Stimulated activated naive B cell treated with anti-CD40 and anti-IgM and Interleukin-4, amounts not matched to agents 10 μg/mL and 1 μg/mL and 100 μg/mL, for 72 hours (primary cell): ENCODE results near the gene RERE.
"Not testable (repeated sequence)": the region's sequence is repeated elsewhere in the genome, so short reads cannot be mapped to it uniquely, and the experiment has no call there.

Source experiments
- ATAC-seq, 2 donors: fragments of 150-1000 bp; cut with Tn5 transposase; replicated peaks; 2 replicates each; pipeline ENCODE4 v1.10.0; 2021; ENCODE audit warnings: moderate library complexity in 1 of 2
- DNase-seq: peaks from one replicate; pipeline ENCODE4 v3.0.0; 2021
- H3K27ac Mint-ChIP-seq: one replicate; pipeline ENCODE4 v1.8.0; 2022; ENCODE audit warnings: mild to moderate bottlenecking, mixed read lengths
- H3K27me3 Mint-ChIP-seq, 2 donors: one replicate each; pipeline ENCODE4 v1.8.0; 2022; ENCODE audit warnings: mixed read lengths in 2 of 2
- H3K36me3 Mint-ChIP-seq, 2 donors: one replicate each; pipeline ENCODE4 v1.8.0; 2022; ENCODE audit warnings: mixed read lengths in 2 of 2, mild to moderate bottlenecking in 1 of 2
- H3K4me1 Mint-ChIP-seq, 2 donors: one replicate each; pipeline ENCODE4 v1.8.0; 2022; ENCODE audit warnings: mixed read lengths in 2 of 2, mild to moderate bottlenecking in 1 of 2
- H3K4me3 Mint-ChIP-seq, 2 donors: one replicate each; pipeline ENCODE4 v1.8.0; 2022; ENCODE audit warnings: mild to moderate bottlenecking in 2 of 2, mixed read lengths in 2 of 2, moderate library complexity in 1 of 2
- H3K9me3 Mint-ChIP-seq, 2 donors: one replicate each; pipeline ENCODE4 v1.8.0; 2022; ENCODE audit warnings: mixed read lengths in 2 of 2, mild to moderate bottlenecking in 1 of 2

The RERE gene

DNA sequence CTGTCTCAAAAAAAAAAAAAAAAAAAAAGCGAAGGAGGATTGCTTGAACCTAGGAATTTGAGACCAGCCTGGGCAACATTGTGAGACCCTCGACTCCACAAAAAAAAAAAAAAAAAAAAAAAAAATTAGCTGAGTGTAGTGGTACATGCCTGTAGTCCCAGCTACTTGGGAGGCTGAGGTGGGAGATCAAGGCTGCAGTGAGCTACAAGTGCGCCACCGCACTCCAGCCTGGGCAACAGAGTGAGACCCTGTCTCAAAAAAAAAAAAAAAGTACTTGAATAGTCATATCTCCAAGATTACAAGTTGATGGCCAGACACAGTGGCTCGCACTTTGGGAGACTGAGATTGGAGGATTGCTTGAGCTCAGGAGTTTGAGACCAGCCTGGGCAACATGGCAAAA is 33.6 kb upstream of the RERE start:
- H3K4me3 Mint-ChIP-seq = no peak overlapping the region
- H3K36me3 Mint-ChIP-seq = peaks cover under 1 to 6% of the 10 kb centered on the region in 2 donors
- no peak for DNase-seq
- H3K27me3 Mint-ChIP-seq = peaks cover 0 to 6% of the 10 kb centered on the region in 2 donors
- no peak for ATAC-seq
- H3K27ac Mint-ChIP-seq = no peak overlapping the region
- H3K4me1 Mint-ChIP-seq = peaks cover 3 to 11% of the 10 kb centered on the region in 2 donors
- no peaks in the 10 kb centered on the region for H3K9me3 Mint-ChIP-seq

DNA sequence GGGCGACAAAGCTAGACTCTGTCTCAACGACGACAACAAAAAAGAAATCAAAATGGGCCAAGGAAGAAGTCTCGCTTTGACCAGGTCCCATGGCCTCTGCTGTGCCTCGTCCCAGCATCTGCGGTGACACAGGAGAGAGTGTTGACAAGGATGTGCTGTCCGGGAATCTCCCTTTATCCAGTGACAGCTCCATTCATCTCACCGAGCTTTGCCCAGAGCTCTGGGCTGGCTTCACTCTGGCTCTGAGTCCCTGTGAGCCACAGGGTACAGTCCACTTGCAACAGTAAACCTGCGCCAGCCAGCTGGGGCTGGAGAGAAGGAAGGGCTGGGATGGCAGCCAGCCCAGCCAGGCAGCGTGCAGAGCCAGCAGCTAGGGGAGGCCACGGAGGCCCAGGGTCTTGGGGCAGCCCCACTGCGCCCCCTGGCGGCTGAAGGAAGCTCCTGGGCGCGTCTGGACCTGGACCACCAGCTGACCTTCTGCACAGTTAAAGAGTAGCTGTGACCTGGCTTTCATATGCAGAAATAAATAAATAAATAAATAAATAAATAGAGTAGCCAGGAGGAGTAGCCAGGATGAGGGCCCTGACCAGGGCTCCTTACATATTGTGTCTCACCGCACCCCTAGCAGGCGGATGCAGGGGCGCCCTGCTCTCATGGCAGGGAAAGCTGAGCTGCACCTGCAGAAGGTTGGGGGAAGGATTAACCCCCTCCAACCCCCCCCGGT is 31.4 kb upstream of the RERE start:
- peaks cover 3 to 11% of the 10 kb centered on the region in 2 donors for H3K4me1 Mint-ChIP-seq
- no peaks in the 10 kb centered on the region for H3K9me3 Mint-ChIP-seq
- ATAC-seq = peak; percentile 96 to 99
- H3K36me3 Mint-ChIP-seq = peaks cover 0 to 4% of the 10 kb centered on the region in 2 donors
- H3K27ac Mint-ChIP-seq = no peak overlapping the region
- DNase-seq = peak; percentile 63
- peaks cover 5 to 7% of the 10 kb centered on the region in 2 donors for H3K27me3 Mint-ChIP-seq
- no peak overlapping the region for H3K4me3 Mint-ChIP-seq

DNA sequence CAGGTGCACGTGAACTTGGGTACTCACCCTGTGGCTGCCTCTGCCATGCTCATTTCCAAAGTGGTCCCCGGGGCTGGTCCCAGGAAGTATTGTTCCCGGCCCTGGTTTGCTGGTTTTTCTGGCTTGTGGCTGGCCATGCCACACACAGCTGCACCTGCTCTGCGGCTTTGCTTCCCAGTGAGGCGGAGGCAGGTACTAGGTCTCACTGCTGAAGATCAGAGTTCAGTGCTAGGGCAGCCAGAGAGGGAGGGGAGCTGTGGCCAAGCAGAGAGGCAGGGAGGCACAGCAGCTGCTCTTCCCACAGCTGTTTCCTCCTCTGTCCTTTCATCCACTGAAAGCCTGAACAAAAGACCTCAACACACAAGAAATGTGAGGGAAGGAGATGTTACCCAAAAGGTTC is 30.6 kb upstream of the RERE start:
- DNase-seq (no peak), ATAC-seq (no peak)
- peaks cover 5 to 11% of the 10 kb centered on the region in 2 donors for H3K27me3 Mint-ChIP-seq

DNA sequence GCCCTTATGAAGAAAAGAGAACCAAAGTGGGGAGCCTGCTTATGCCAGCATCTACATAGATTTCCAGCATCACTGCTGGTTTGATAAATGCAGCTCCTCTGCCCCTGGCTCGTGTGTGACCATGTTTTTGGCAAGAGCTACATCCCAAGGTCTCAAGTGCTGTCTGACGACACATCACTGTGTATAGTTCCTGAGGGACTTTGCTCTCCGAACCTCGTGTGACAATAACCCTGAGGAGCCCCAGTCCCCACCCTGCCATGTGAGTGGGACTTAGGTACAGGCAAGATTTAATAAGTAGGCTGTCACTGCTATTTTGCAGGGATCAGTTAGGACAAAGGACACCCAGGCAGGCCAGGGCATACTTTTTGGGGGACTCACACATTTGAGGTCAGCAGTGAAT is 28.8 kb upstream of the RERE start:
- H3K9me3 Mint-ChIP-seq = no peaks in the 10 kb centered on the region
- ATAC-seq = no peak
- H3K36me3 Mint-ChIP-seq = peaks cover 0 to 4% of the 10 kb centered on the region in 2 donors
- no peak overlapping the region for H3K4me3 Mint-ChIP-seq
- H3K27me3 Mint-ChIP-seq = peaks cover 5 to 11% of the 10 kb centered on the region in 2 donors
- no peak for DNase-seq
- peaks cover 3 to 11% of the 10 kb centered on the region in 2 donors for H3K4me1 Mint-ChIP-seq
- H3K27ac Mint-ChIP-seq = no peak overlapping the region

More for the DNA sequence above, 30.6 kb upstream of the RERE start:
- peaks cover 3 to 11% of the 10 kb centered on the region in 2 donors for H3K4me1 Mint-ChIP-seq
- H3K4me3 Mint-ChIP-seq = no peak overlapping the region
- H3K9me3 Mint-ChIP-seq = no peaks in the 10 kb centered on the region
- H3K36me3 Mint-ChIP-seq = peaks cover 0 to 4% of the 10 kb centered on the region in 2 donors
- H3K27ac Mint-ChIP-seq = no peak overlapping the region

DNA sequence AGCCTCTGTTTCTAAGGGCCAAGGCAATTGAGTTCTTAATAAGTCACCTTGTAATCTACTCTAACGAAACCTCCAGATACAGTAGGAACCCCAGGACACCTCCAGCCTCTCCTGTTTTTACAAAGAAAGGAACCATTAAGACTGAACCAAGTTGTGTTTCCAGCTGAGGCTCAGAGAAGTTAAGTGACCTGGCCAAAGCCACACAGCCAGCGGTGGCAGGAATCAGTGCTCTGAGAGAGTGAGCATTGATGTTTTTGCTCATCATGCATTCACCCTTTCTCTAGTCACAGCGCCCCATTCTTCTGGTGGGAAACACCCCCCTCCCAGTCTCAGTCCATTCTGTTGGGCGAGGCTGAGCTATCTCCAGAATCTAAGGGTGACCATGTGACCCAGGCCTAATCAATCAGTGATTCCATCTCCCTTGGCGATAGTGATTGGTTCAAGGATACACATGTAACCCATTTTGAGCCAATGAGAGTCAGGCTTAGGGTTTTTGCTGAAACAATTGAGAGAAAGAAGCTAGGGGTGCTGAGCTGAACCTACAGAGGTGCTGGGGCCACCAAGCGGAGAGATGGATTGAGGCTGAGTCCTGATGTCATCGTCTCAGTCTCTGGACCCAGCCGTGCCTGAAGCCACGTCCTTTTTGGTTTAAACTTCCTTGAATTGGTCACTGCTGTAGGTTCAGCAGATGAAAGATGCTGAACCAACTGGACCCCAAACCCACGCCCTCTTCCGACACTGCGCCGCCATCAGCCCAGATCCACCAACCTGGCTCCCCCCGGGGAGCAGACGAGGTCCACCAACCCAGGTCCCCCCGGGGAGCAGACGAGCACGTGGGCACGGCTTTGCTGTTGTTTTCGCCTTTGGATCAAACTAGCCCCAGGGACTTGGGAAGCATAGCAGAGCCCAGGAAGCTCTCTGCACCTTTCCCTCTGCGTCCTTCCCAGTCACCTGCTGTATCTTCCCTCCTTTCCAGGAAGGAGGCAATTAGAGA is 28.0 kb upstream of the RERE start:
- peaks cover 5 to 11% of the 10 kb centered on the region in 2 donors for H3K27me3 Mint-ChIP-seq
- no peak for ATAC-seq
- H3K9me3 Mint-ChIP-seq = peaks cover 2 to 3% of the 10 kb centered on the region in 2 donors
- peaks cover 3 to 13% of the 10 kb centered on the region in 2 donors for H3K4me1 Mint-ChIP-seq
- H3K36me3 Mint-ChIP-seq = peaks cover 1 to 6% of the 10 kb centered on the region in 2 donors
- no peak for DNase-seq
- H3K4me3 Mint-ChIP-seq = no peak overlapping the region
- no peak overlapping the region for H3K27ac Mint-ChIP-seq

DNA sequence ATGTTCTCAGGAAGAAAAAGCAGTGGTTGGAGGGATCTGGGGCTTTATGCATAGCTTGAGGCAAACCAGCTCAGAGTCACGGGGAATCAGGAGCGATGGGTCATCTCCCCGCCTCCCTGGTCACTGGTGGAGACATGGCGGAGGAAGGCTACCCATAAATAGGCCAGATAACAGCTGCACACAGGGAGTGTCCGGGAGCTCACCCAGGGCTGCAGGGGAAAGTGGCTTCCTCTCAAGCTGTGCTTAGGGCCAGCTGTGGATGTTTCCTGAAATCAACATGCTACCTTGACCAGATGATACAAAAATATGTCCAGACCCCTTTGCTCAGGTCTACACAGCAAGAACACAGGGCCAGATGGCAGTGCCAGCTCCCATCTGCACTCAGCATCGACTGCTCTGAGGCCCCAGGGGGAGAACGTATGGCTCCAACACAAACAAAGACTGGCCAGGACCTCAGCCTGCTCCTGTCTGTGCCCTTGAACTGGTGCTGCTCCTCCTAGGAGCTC is 27.1 kb upstream of the RERE start:
- no peak for DNase-seq
- peaks cover 7 to 21% of the 10 kb centered on the region in 2 donors for H3K4me1 Mint-ChIP-seq
- H3K9me3 Mint-ChIP-seq = peaks cover 10 to 11% of the 10 kb centered on the region in 2 donors
- no peak overlapping the region for H3K4me3 Mint-ChIP-seq
- H3K27me3 Mint-ChIP-seq = peaks cover 5 to 11% of the 10 kb centered on the region in 2 donors
- no peak for ATAC-seq
- H3K27ac Mint-ChIP-seq = no peak overlapping the region
- H3K36me3 Mint-ChIP-seq = peaks cover 3 to 14% of the 10 kb centered on the region in 2 donors

DNA sequence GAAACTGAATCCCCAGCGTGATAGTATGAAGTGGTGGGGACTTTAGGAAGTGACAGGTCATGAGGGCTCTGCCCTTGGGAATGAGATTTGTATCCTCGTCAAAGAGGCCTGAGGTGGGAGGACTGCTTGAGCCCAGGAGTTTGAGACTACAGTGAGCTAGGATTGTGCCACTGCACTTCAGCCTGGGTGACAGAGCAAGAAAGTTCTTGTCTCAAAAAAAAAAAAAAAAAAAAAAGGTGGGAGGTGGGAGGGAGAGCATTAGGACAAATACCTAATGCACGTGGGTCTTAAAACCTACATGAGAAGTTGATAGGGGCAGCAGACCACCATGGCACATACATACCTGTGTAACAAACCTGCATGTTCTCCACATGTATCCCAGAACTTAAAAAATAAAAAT is 24.0 kb upstream of the RERE start:
- peaks cover 3 to 10% of the 10 kb centered on the region in 2 donors for H3K36me3 Mint-ChIP-seq

DNA sequence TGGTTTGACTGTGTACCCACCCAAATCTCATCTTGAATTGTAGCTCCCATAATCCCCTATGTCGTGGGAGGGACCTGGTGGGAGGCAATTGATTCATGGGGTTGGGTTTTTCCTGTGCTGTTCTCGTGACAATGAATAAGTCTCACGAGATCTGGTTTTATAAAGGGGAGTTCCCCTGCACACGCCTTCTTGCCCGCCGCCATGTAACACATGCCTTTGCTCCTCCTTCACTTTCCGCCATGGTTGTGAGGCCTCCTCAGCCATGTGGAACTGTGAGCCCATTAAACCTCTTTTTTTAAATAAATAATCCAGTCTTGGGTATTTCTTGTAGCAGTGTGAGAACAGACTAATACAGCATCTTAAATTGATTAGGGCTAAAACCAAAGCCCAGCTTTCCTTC is 22.6 kb upstream of the RERE start:
- peaks cover 3 to 9% of the 10 kb centered on the region in 2 donors for H3K4me1 Mint-ChIP-seq
- H3K4me3 Mint-ChIP-seq = no peak overlapping the region
- DNase-seq (no peak), ATAC-seq (no peak)
- H3K36me3 Mint-ChIP-seq = peaks cover 3 to 10% of the 10 kb centered on the region in 2 donors
- peak overlapping the region; percentile 61 for H3K27ac Mint-ChIP-seq
- H3K9me3 Mint-ChIP-seq = peaks cover 10 to 12% of the 10 kb centered on the region in 2 donors
- H3K27me3 Mint-ChIP-seq = peaks cover 5% of the 10 kb centered on the region in 2 donors

More for the DNA sequence above, 24.0 kb upstream of the RERE start:
- Mint-ChIP-seq H3K4me1 (peaks cover 3 to 9% of the 10 kb centered on the region in 2 donors), H3K9me3 (peaks cover 10 to 12% of the 10 kb centered on the region in 2 donors), H3K27me3 (peaks cover 5% of the 10 kb centered on the region in 2 donors), H3K27ac (no peak overlapping the region), H3K4me3 (no peak overlapping the region)
- no peak for ATAC-seq
- no peak for DNase-seq

DNA sequence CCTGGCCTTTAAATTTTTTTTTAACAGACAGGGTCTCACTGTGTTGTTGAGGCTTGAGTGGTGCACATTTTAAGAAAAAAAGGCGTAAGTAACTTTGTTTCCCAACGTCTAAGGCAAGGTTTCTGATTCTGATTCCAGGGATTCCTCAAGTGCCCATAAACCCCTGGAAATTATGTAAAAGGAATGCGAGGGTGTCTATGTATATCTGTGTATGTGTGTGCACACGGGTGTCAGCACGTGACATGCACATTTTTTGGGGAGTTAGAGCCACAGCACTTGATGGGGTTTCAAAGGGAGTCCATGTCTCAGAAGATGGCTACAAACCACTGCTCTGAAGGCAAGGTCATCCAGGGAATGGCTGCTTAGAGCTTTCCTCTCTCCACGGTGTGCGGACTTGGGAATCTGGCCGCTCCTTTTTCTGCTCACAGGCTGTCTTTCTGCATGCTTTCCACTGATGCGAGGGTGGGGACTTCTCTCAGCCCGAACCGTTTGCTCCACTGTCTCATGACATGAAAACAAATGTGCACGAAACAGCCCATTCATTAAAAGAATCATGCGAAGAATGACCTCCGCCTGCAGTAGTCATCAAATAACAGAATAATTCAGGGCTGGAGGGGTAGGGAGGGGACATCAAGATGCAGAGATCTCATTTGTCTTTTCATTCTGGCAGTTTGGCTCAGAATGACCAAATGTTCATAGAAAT is 18.7 kb upstream of the RERE start:
- Mint-ChIP-seq H3K4me3 (no peak overlapping the region), H3K27me3 (no peaks in the 10 kb centered on the region), H3K4me1 (peaks cover 3 to 9% of the 10 kb centered on the region in 2 donors), H3K27ac (no peak overlapping the region), H3K9me3 (peaks cover 10 to 12% of the 10 kb centered on the region in 2 donors), H3K36me3 (peaks cover 3 to 10% of the 10 kb centered on the region in 2 donors)
- DNase-seq = no peak
- ATAC-seq = no peak

DNA sequence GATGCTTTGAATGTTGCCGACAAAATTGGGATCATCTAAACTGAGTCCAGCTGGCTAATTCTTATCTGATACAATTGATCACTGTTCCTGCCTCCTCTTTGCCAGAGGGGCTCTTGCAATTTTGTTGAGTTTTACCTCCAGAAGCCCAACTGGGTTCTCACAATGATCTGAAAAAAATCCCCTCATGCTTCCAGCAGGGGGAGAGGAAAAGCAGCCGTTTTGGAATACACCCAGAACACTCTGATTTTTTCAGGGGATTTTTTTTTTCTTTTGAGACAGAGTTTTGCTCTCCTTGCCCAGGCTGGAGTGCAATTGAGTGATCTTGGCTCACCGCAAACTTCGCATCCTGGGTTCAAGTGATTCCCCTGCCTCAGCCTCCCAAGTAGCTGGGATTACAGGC is 13.9 kb upstream of the RERE start:
- H3K27me3 Mint-ChIP-seq = no peaks in the 10 kb centered on the region
- H3K27ac Mint-ChIP-seq = no peak overlapping the region
- H3K4me1 Mint-ChIP-seq = peaks cover 6 to 8% of the 10 kb centered on the region in 2 donors
- H3K4me3 Mint-ChIP-seq = no peak overlapping the region
- H3K36me3 Mint-ChIP-seq = no peaks in the 10 kb centered on the region
- ATAC-seq (no peak), DNase-seq (no peak)
- H3K9me3 Mint-ChIP-seq = no peaks in the 10 kb centered on the region

DNA sequence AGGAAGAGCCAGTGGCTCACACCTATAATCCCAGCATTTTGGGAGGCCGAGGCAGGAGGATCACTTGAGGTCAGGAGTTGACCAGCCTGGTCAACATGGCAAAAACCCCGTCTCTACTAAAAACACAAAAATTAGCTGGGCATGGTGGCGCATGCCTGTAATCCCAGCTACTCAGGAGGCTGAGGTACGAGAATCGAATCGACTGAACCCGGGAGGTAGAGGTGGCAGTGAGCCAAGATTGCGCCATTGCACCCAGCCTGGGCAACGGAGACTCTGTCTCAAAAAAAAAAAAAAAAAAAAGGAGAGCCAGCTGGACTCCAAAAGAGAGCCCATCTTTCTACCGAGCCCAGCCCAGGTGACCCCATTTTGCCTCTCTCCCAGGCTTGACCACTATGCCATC is 13.3 kb upstream of the RERE start:
- not testable (repeated sequence) for DNase-seq, H3K4me1 Mint-ChIP-seq, H3K27ac Mint-ChIP-seq, H3K27me3 Mint-ChIP-seq, H3K4me3 Mint-ChIP-seq, ATAC-seq, H3K36me3 Mint-ChIP-seq, H3K9me3 Mint-ChIP-seq

DNA sequence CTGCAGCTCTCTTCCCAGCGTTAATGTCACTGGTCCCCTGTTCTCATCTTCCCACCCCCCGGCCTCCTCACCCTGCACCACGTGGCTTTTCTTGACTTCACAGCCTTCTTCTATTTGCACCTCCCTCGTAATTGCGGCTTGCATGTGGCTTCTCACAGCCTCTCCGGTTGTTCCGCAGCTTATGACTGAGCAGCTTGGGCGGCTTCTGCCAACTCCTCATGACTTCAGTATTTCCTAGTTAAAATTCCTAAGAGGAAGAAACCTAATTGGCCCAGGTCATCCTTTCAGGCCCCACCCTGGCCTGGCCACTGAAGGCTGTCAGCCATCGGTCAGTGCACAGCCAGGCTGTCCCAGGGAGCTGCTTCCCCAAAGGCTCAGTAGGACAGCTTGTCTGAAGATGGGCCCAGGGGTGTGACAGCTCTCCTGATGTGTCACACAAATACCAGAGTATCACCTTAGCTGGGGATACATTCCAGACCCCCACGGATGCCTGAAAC is 8.6 kb upstream of the RERE start:
- no peak for DNase-seq
- H3K4me3 Mint-ChIP-seq = no peak overlapping the region

DNA sequence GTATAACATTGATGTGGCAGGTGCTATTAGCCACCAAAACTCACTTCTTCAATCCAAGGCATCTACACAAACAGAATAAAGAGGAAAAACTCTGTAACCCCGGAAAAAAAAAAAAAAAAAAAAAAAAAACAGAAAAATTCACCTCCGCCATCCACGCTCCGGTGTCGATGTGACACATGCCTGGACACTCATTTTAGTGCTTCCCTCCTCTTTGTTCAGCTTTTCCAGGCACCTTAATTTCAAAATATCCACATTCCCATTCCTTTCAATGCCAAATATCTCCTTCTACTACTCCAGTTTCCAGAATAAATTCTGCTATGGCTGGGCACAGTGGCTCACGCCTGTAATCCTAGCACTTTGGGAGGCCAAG is 5.8 kb upstream of the RERE start:
- Mint-ChIP-seq H3K4me3 (no peak overlapping the region), H3K36me3 (no peaks in the 10 kb centered on the region), H3K9me3 (no peaks in the 10 kb centered on the region), H3K27ac (no peak overlapping the region), H3K4me1 (peaks cover 0 to 3% of the 10 kb centered on the region in 2 donors), H3K27me3 (peaks cover 4 to 7% of the 10 kb centered on the region in 2 donors)
- ATAC-seq = no peak
- DNase-seq = no peak

More for the DNA sequence above, 8.6 kb upstream of the RERE start:
- H3K36me3 Mint-ChIP-seq = no peaks in the 10 kb centered on the region
- no peak for ATAC-seq
- no peaks in the 10 kb centered on the region for H3K9me3 Mint-ChIP-seq
- peaks cover 4 to 7% of the 10 kb centered on the region in 2 donors for H3K27me3 Mint-ChIP-seq
- H3K4me1 Mint-ChIP-seq = peaks cover 6 to 8% of the 10 kb centered on the region in 2 donors
- H3K27ac Mint-ChIP-seq = no peak overlapping the region
